B cell (primary cell): Measurements from ENCODE around the gene GPER1. TPM values are rescaled to one million over a fixed set of nuclear protein-coding genes. Genes with fewer than 3 reads are reported as not detected.

Experiments used
- ATAC-seq: fragments of 200-7000 bp; cut with Tn5 transposase; one replicate; pipeline ENCODE4 v1.10.0; 2021; ENCODE audit warnings: low read depth, mild to moderate bottlenecking, moderate number of reproducible peaks, moderate library complexity
- CTCF ChIA-PET: fragments of 350-600 bp; sonication (Branson Sonifier 250); formaldehyde crosslinking; loops from one replicate; lab custom pipeline; 2021; ENCODE audit warnings: antibody characterized with exemption, inconsistent platforms; lab: Charles Lee
- POLR2A ChIA-PET: fragments of 350-600 bp; sonication (Branson Sonifier 250); formaldehyde crosslinking; loops from one replicate; lab custom pipeline; 2021; ENCODE audit warnings: antibody characterized with exemption; lab: Charles Lee
- DNase-seq: peaks from one replicate; pipeline ENCODE4 v3.0.0; 2013
- H2AFZ ChIP-seq: 2 replicates; pipeline ENCODE4 v1.6.1; 2012; ENCODE audit warnings: mild to moderate bottlenecking, low read depth, low read length; ENCODE audit not compliant: insufficient read depth, poor library complexity, severe bottlenecking
- H3K27ac ChIP-seq, 2 donors: 1 replicate in 1 of 2; 2 replicates in 1 of 2; pipeline ENCODE4 v1.5.1; 2012 to 2013; ENCODE audit warnings: low read length in 2 of 2, mild to moderate bottlenecking in 2 of 2, moderate library complexity in 1 of 2
- H3K27me3 ChIP-seq, 4 experiments: fragments of 200-600 bp in 1 of 4; sonication (generic) in 1 of 4; replicated peaks in 1 of 4; 1 replicate in 2 of 4; 2 replicates in 2 of 4; pipeline versions ENCODE4 v1.6.1 to v1.7.0; 2013 to 2016; ENCODE audit warnings: low read length in 3 of 4, mild to moderate bottlenecking in 2 of 4, mixed read lengths in 1 of 4, moderate library complexity in 1 of 4; ENCODE audit not compliant: insufficient read depth in 4 of 4, control insufficient read depth in 3 of 4; ENCODE audit errors: control extremely low read depth in 1 of 4
- H3K36me3 ChIP-seq, 2 experiments: replicated peaks in 1 of 2; 1 replicate in 1 of 2; 2 replicates in 1 of 2; pipeline versions ENCODE4 v1.6.1 to v1.7.1; 2013; ENCODE audit warnings: low read length in 1 of 2; ENCODE audit not compliant: insufficient read depth in 2 of 2, control insufficient read depth in 1 of 2; ENCODE audit errors: control extremely low read depth in 1 of 2, extremely low read depth in 1 of 2
- H3K4me1 ChIP-seq, 2 donors: fragments of 200-600 bp in 1 of 2; sonication (generic) in 1 of 2; 1 replicate in 1 of 2; 2 replicates in 1 of 2; pipeline versions ENCODE4 v1.5.1 to v1.6.1; 2013 to 2017; ENCODE audit warnings: low read length in 2 of 2; ENCODE audit not compliant: control insufficient read depth in 2 of 2, insufficient read depth in 2 of 2
- H3K4me2 ChIP-seq: replicated peaks from 2 replicates; pipeline ENCODE3; 2012; ENCODE audit warnings: mild to moderate bottlenecking, low read depth, low read length; ENCODE audit not compliant: poor library complexity, severe bottlenecking
- H3K4me3 ChIP-seq, 5 experiments: fragments of 200-600 bp in 1 of 5; sonication (generic) in 1 of 5; 1 replicate in 3 of 5; 2 replicates in 2 of 5; pipeline versions ENCODE4 v1.5.1 to v1.7.0; 2011 to 2016; ENCODE audit warnings: low read length in 4 of 5, mild to moderate bottlenecking in 4 of 5, low read depth in 2 of 5, control low read depth in 1 of 5, moderate library complexity in 1 of 5; ENCODE audit not compliant: insufficient read depth in 1 of 5; ENCODE audit errors: control extremely low read depth in 1 of 5, extremely low read depth in 1 of 5
- H3K79me2 ChIP-seq: fragments of 200-600 bp; sonication (generic); one replicate; pipeline ENCODE4 v1.6.0; 2016; ENCODE audit warnings: low read length; ENCODE audit not compliant: control insufficient read depth, insufficient read depth
- H3K9ac ChIP-seq: fragments of 200-600 bp; sonication (generic); 2 replicates; pipeline ENCODE4 v1.6.1; 2017; ENCODE audit warnings: mild to moderate bottlenecking, low read length, moderate library complexity
- H3K9me3 ChIP-seq, 3 donors: one replicate each; pipeline versions ENCODE4 v1.6.1 to v1.7.1; 2013; ENCODE audit warnings: low read length in 2 of 3; ENCODE audit not compliant: control insufficient read depth in 2 of 3, insufficient read depth in 1 of 3; ENCODE audit errors: control extremely low read depth in 1 of 3
- H4K20me1 ChIP-seq: 2 replicates; pipeline ENCODE4 v1.6.0; 2012; ENCODE audit warnings: mild to moderate bottlenecking, low read length; ENCODE audit not compliant: insufficient read depth, control insufficient read depth, poor library complexity, severe bottlenecking
- H3K27ac Mint-ChIP-seq: one replicate; pipeline ENCODE4 v1.8.0; 2021; ENCODE audit warnings: mixed read lengths
- H3K27me3 Mint-ChIP-seq: one replicate; pipeline ENCODE4 v1.8.0; 2021; ENCODE audit warnings: mixed read lengths
- H3K4me1 Mint-ChIP-seq: one replicate; pipeline ENCODE4 v1.8.0; 2021; ENCODE audit warnings: mixed read lengths
- H3K4me3 Mint-ChIP-seq: one replicate; pipeline ENCODE4 v1.8.0; 2021; ENCODE audit warnings: mixed read lengths
- H3K9me3 Mint-ChIP-seq: one replicate; pipeline ENCODE4 v1.8.0; 2022; ENCODE audit warnings: mixed read lengths; ENCODE audit not compliant: insufficient read depth
- CTCF ChIP-seq: fragments of 200-600 bp; IDR thresholded peaks from one replicate; pipeline ENCODE4 v1.8.0; 2022; ENCODE audit warnings: antibody characterized with exemption, mild to moderate bottlenecking
- EZH2 ChIP-seq: IDR thresholded peaks from 2 replicates; pipeline ENCODE4 v1.6.1; 2012; ENCODE audit warnings: borderline replicate concordance, low read depth, mild to moderate bottlenecking, moderate library complexity, low read length; ENCODE audit not compliant: insufficient read depth, poor library complexity, severe bottlenecking
- WGBS: methylation state at CpG from one replicate; pipeline ENCODE4 v1.1.5; 2013; ENCODE audit warnings: missing lambda C conversion rate; ENCODE audit not compliant: insufficient coverage; 5-methylcytosine and 5-hydroxymethylcytosine counted together
- intact Hi-C: fragments of 100-400 bp; cut with micrococcal nuclease; formaldehyde crosslinking; loops from one replicate; pipeline ENCODE4 v1.10.0; 2022
- polyA plus RNA-seq: library from polyadenylated mRNA; depleted of rRNA; stranded (reverse); fragments of >200 nt; gene quantifications from 2 replicates; pipeline ENCODE4 v1.2.3, GENCODE V29; 2012
- total RNA-seq, 2 donors: library from RNA; stranded (reverse); fragments of 120-200 nt in 1 of 2; gene quantifications; 1 replicate in 1 of 2; 2 replicates in 1 of 2; pipeline versions ENCODE4 v1.2.3 to v1.2.4, GENCODE V29; 2013 to 2022

GPER1 gene
- total and polyA plus RNA-seq, 2 donors (not counting 1 experiment from before 2014, with no cell fraction given), result 3.2 to 21.3 TPM

DNA sequence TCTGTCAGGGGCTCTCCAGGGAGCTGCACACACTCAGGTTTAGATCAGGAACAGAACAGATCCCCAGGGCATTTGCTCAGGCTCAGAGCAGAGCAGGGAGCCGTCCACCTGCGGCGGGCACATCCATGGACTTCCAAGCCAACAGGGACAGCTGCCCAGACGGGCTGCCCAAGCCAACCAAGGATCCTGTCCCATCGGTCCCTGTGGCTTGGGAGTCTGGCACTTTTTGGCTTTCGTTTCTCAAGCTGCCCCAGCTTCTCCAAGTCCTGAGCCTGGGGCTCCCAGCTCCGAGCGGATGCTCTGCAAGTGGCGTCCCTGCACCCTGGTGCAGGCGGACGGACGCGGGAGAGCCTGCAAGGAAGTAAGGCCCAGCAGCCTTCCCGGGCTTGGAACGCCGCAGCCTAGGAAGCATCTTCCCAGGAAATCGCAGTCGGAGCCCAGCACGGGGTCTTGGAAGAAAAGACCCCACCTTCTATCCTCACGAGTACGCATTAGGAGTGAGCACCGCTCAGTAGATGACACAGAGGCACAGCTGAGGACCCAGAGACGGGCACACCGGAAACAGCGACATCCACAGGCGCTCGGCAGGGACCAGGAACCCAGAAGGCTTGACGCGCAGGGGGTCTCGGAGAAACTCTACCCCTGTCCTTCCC lies 37.5 kb upstream of the GPER1 start:
- H3K4me3 Mint-ChIP-seq, result no peak overlapping the region
- peaks cover 15% of the 10 kb centered on the region for H3K79me2 ChIP-seq
- peaks cover 11 to 19% of the 10 kb centered on the region in 2 donors for H3K4me1 ChIP-seq
- DNase-seq (no peak), ATAC-seq (no peak)
- H3K27ac Mint-ChIP-seq, result no peak overlapping the region
- intact Hi-C loops, result no loop called here
- peaks cover 28% of the 10 kb centered on the region for H4K20me1 ChIP-seq
- H3K36me3 ChIP-seq, result no peaks in the 10 kb centered on the region
- no peak overlapping the region for H3K4me3 ChIP-seq
- peaks cover 12% of the 10 kb centered on the region for H3K27me3 Mint-ChIP-seq
- H2AFZ ChIP-seq, result no peak overlapping the region
- 89% methylated on average over 30 of the region's 30 CpGs for WGBS
- no peak overlapping the region for H3K9ac ChIP-seq
- no peak overlapping the region for H3K4me2 ChIP-seq
- ChIA-PET POLR2A (no interaction called here), CTCF (interaction anchor here (1.9 to 3.5 kb wide), 2 partner anchors 15 to 58 kb away, joined by 8 to 17 read pairs; no protein-coding TSS in a partner anchor)
- no peak overlapping the region for H3K27ac ChIP-seq
- H3K27me3 ChIP-seq, result peaks cover 0 to 36% (median 7%) of the 10 kb centered on the region in 4 experiments
- peaks cover 25% of the 10 kb centered on the region for H3K4me1 Mint-ChIP-seq
- H3K9me3 ChIP-seq, result peaks cover 0 to 3% (median 0%) of the 10 kb centered on the region in 3 donors
- H3K9me3 Mint-ChIP-seq, result no peaks in the 10 kb centered on the region
- TF ChIP-seq CTCF, result no peak

GRCh38 chr7:1050956-1051690 lies 36.8 kb upstream of the GPER1 start:
- Histone ChIP-seq H3K27me3 (peaks cover 0 to 44% (median 10%) of the 10 kb centered on the region in 4 experiments), H3K4me3 (no peak overlapping the region), H3K27ac (no peak overlapping the region), H3K4me1 (peaks cover 16 to 26% of the 10 kb centered on the region in 2 donors), H3K79me2 (peaks cover 10% of the 10 kb centered on the region), H3K9me3 (peaks cover 0 to 6% (median 0%) of the 10 kb centered on the region in 3 donors), H3K36me3 (no peaks in the 10 kb centered on the region), H3K9ac (no peak overlapping the region), H2AFZ (no peak overlapping the region), H3K4me2 (no peak overlapping the region), H4K20me1 (peaks cover 28% of the 10 kb centered on the region)
- intact Hi-C loops, result no loop called here
- ATAC-seq (no peak), DNase-seq (no peak)
- CTCF ChIA-PET, result interaction anchor here (1.3 to 3.5 kb wide), 3 partner anchors 14 to 58 kb away, joined by 4 to 17 read pairs (median 8); no protein-coding TSS in a partner anchor
- peaks cover 26% of the 10 kb centered on the region for H3K4me1 Mint-ChIP-seq
- H3K4me3 Mint-ChIP-seq, result no peak overlapping the region
- POLR2A ChIA-PET, result no interaction called here
- no peaks in the 10 kb centered on the region for H3K9me3 Mint-ChIP-seq
- H3K27ac Mint-ChIP-seq, result peak overlapping the region; percentile 15
- H3K27me3 Mint-ChIP-seq, result peaks cover 16% of the 10 kb centered on the region
- WGBS, result 97% methylated on average over 22 of the region's 22 CpGs
- TF ChIP-seq EZH2 (no peak), CTCF (no peak)
